ENCODE measurements around the gene SPECC1.

SPECC1 gene

GRCh38 chr17:20282526-20283308 is 273.6 kb downstream of the SPECC1 start:
- Histone ChIP-seq H3K4me3 (no peak overlapping the region), H3K27ac (no peak overlapping the region)
- no peak for TF ChIP-seq CTCF (IDR thresholded peaks at IDR 0.05)
- no peak for DNase-seq (ENCODE audit: low spot score)

DNA sequence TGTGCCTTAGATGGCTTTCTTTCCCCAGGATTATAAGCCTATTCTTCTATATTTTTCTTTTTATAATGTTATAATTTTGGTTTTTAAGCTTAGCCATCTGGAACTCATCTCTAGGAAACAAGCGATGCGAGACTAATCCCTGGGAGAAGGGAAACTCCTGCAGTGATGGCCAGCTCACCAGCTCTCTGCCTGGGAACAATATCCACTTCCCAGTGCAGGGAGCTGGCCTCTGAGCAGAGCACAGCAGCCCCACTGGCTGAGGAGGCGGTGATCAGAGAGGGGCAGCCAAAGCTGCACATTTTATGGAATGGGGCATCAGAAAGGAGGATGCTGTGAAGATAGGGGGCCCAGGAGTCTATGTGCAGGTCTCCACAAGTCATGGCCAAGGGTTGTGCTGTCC is 274.9 kb downstream of the SPECC1 start:
- DNase-seq (ENCODE audit: low spot score): no peak
- no peak overlapping the region for H3K4me3 ChIP-seq
- H3K27ac ChIP-seq: no peak overlapping the region
- TF ChIP-seq CTCF (IDR thresholded peaks at IDR 0.05): no peak

DNA sequence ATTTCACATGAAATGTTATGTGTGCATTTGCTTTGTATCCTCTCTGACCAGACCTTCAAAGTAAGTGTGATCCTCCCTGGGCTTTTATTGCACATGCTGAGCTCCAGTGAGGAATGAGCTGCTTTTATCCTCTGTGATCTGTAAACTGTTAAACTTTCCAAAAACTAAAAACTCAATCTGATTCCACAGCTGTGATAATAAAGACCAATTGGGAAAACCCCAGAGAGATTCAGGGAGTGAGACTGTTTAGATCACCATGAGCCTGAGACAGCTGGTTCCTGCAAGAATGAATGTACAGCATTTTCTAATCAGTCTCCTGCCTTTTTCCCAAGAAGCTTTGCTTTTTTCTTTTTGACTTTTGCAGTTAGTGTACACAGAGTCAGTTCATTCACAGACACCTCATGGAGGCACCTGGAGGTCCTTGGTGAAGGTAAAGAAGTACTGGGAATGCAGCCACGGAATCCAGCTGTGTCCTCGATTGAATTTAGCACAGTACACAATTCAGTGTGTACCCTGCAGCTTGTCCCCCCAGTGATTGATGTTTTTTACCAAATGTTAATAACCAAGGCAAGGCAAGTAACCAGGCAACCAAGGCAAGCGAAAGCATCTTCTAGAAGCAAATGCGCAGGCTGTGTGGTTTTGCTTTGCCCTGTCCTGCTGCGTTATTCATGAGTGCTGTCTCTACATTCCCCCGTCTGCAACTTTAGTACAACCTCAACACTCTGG is 275.6 kb downstream of the SPECC1 start:
- DNase-seq (ENCODE audit: low spot score): no peak
- no peak overlapping the region for H3K27ac ChIP-seq
- no peak for TF ChIP-seq CTCF (IDR thresholded peaks at IDR 0.05)
- H3K4me3 ChIP-seq: no peak overlapping the region

GRCh38 chr17:20289984-20290383 is 280.8 kb downstream of the SPECC1 start:
- no peak for DNase-seq (ENCODE audit: low spot score)
- no peak for TF ChIP-seq CTCF (IDR thresholded peaks at IDR 0.05)
- Histone ChIP-seq H3K4me3 (no peak overlapping the region), H3K27ac (no peak overlapping the region)

DNA sequence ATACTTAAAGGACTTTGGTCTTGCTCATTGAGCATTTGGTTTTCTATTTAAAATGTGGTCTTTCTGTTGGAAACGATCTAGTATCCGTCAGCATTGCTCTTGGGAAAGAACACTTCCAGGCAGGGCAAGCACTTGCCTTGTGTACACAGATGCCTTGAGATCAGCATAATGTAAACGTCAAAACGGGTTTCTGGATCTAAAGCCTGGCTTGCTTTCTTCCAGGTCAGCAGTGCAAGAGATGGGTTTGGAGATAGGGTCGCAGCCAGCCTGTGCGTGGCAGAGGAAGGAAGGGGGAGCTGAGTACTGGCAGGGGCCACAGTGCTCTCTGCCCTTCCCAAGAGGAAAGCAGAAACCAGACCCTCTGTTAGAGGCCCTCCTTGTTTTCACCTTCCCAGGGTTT is 282.7 kb downstream of the SPECC1 start:
- no peak overlapping the region for H3K27ac ChIP-seq
- no peak for TF ChIP-seq CTCF (IDR thresholded peaks at IDR 0.05)
- H3K4me3 ChIP-seq: no peak overlapping the region
- DNase-seq (ENCODE audit: low spot score): no peak

DNA sequence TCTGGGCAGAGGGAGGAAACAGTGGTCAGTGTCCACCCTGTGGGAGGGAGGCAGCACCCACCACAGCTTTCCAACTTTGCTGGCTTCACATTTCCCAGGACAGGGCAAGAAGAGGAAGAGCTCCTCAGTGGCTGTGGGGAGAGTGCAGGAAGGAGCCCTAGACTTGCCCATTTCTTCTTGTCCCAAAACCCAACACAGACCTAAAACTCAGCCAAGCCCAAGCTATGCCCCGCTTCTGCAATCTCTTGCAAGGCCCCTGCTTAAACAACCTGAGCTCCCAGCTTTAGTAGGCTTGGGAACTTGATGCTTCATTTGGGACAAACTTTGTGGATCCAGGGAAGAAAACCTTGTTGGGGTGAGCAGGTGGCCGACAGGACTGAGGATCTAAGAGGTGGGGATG is 284.3 kb downstream of the SPECC1 start:
- no peak overlapping the region for H3K4me3 ChIP-seq
- no peak overlapping the region for H3K27ac ChIP-seq
- DNase-seq (ENCODE audit: low spot score): no peak
- TF ChIP-seq CTCF (IDR thresholded peaks at IDR 0.05): no peak

- DNase-seq (ENCODE audit: low spot score): no peak
- Histone ChIP-seq H3K27ac (no peak overlapping the region), H3K4me3 (no peak overlapping the region)
- no peak for TF ChIP-seq CTCF (IDR thresholded peaks at IDR 0.05)
Observed at GRCh38 chr17:20294120-20294519, 285.0 kb downstream of the SPECC1 start.
